Esophagus muscularis mucosa (tissue), 4 donors: ENCODE results near the gene CYB5R3. TPM values are rescaled to one million over a fixed set of nuclear protein-coding genes. Genes with fewer than 3 reads are reported as not detected.
"Not testable (repeated sequence)": the region's sequence is repeated elsewhere in the genome, so short reads cannot be mapped to it uniquely, and the experiment has no call there.

Experiments used
- DNase-seq: peaks from one replicate; pipeline ENCODE4 v3.0.0-alpha.2; 2017; ENCODE audit errors: extremely low spot score
- H3K27ac ChIP-seq, 4 donors: fragments of 200-600 bp; sonication (generic); replicated peaks in 1 of 4; 1 replicate in 3 of 4; 2 replicates in 1 of 4; pipeline ENCODE4 v1.5.1; 2016 to 2019; ENCODE audit warnings: mild to moderate bottlenecking in 1 of 4
- H3K27me3 ChIP-seq, 4 donors: fragments of 200-600 bp; sonication (generic); one replicate each; pipeline versions ENCODE4 v1.5.1 to v1.6.0; 2016 to 2019
- H3K36me3 ChIP-seq, 4 donors: fragments of 200-600 bp; sonication (generic); one replicate each; pipeline ENCODE4 v1.5.1; 2016 to 2019
- H3K4me1 ChIP-seq, 4 donors: fragments of 200-600 bp; sonication (generic); one replicate each; pipeline ENCODE4 v1.5.1; 2016 to 2019
- H3K4me3 ChIP-seq, 4 donors: fragments of 200-600 bp; sonication (generic); 1 replicate in 2 of 4; 2 replicates in 2 of 4; pipeline ENCODE4 v1.5.1; 2016 to 2019; ENCODE audit warnings: mild to moderate bottlenecking in 4 of 4, moderate library complexity in 1 of 4
- H3K9me3 ChIP-seq, 4 donors: fragments of 200-600 bp; sonication (generic); 1 replicate in 3 of 4; 2 replicates in 1 of 4; pipeline ENCODE4 v1.5.1; 2016 to 2019
- WGBS: methylation state at CpG from one replicate; pipeline ENCODE4 v1.1.5; 2018; 5-methylcytosine and 5-hydroxymethylcytosine counted together
- intact Hi-C: fragments of 100-400 bp; cut with DNase I; formaldehyde crosslinking; loops from one replicate; pipeline ENCODE4 v1.15.1; 2023
- small RNA-seq, 3 donors: library from RNA; depleted of rRNA; stranded (forward); fragments of <200 nt; gene quantifications; one replicate each; pipeline ENCODE3, GENCODE V24; 2016
- total RNA-seq, 4 donors: library from RNA; depleted of rRNA; stranded (reverse); fragments of >200 nt; gene quantifications; one replicate each; pipeline versions ENCODE4 v1.1.0 to v1.2.1, GENCODE V29; 2016

Gene CYB5R3
- total RNA-seq, 4 donors from 2014 or later, result 154 to 287 (median 221) TPM

GRCh38 chr22:42571068-42571467 is 78.1 kb downstream of the CYB5R3 start:
- WGBS, result no CpG with 5 or more reads among the region's 12 CpGs
- H3K36me3 ChIP-seq, result peaks cover 6 to 67% (median 47%) of the 10 kb centered on the region in 4 donors
- H3K4me3 ChIP-seq, H3K27me3 ChIP-seq, H3K4me1 ChIP-seq, H3K9me3 ChIP-seq, DNase-seq, H3K27ac ChIP-seq, intact Hi-C loops: not testable (repeated sequence)

GRCh38 chr22:42570580-42570979 is 78.6 kb downstream of the CYB5R3 start:
- 83% methylated on average over 8 of the region's 9 CpGs for WGBS
- H3K4me1 ChIP-seq, intact Hi-C loops, H3K9me3 ChIP-seq, DNase-seq, H3K27me3 ChIP-seq, H3K27ac ChIP-seq, H3K4me3 ChIP-seq: not testable (repeated sequence)
- H3K36me3 ChIP-seq, result peaks cover 6 to 67% (median 48%) of the 10 kb centered on the region in 4 donors

GRCh38 chr22:42567950-42568349 is 81.2 kb downstream of the CYB5R3 start:
- H3K4me3 ChIP-seq, intact Hi-C loops, H3K27me3 ChIP-seq, H3K4me1 ChIP-seq, DNase-seq, H3K9me3 ChIP-seq, H3K27ac ChIP-seq: not testable (repeated sequence)
- 81% methylated on average over 4 of the region's 6 CpGs for WGBS
- peaks cover 3 to 57% (median 30%) of the 10 kb centered on the region in 4 donors for H3K36me3 ChIP-seq

Small RNA genes within 50 kb of the gene (small RNA-seq; reads per million reads assigned to genes)
- gene RNU6-513P, result 0 reads per million in 3 donors

Other genes starting within 250 kb of the CYB5R3 start
- gene NFAM1, start 217.0 kb downstream of the CYB5R3 start, total RNA-seq, result 1 to 10 TPM; 2.1 to 5.1 (median 2.9) TPM
- 10 to 100 TPM; 26.2 to 26.5 (median 26.4) TPM for gene RRP7A, start 129.6 kb downstream of the CYB5R3 start, total RNA-seq
- gene SERHL2, start 95.4 kb downstream of the CYB5R3 start, total RNA-seq, result 1 to 10 TPM; 3.1 to 9.1 (median 5.0) TPM
- gene POLDIP3, start 34.5 kb downstream of the CYB5R3 start, total RNA-seq, result 10 to 100 TPM; 30.6 to 47.6 (median 39.6) TPM
- gene ATP5MGL, start 8.8 kb downstream of the CYB5R3 start, total RNA-seq, result not detected
- gene A4GALT, start 71.5 kb upstream of the CYB5R3 start, total RNA-seq, result 10 to 100 TPM; 77.7 to 81.8 (median 79.1) TPM
- 10 to 100 TPM; 38.8 to 63.5 (median 41.4) TPM for gene ARFGAP3, start 207.9 kb upstream of the CYB5R3 start, total RNA-seq